IPS-20b (cell line): Measurements from ENCODE around the gene VPS13D.

ENCODE experiments used
- H3K27ac ChIP-seq: one replicate; pipeline ENCODE4 v1.5.1; 2013; ENCODE audit warnings: low read length
- H3K27me3 ChIP-seq: 2 replicates; pipeline ENCODE4 v1.6.1; 2013; ENCODE audit warnings: mild to moderate bottlenecking, low read length, inconsistent platforms; ENCODE audit not compliant: insufficient read depth
- H3K36me3 ChIP-seq: 2 replicates; pipeline ENCODE4 v1.6.1; 2013; ENCODE audit warnings: low read depth, mild to moderate bottlenecking, inconsistent platforms, low read length, moderate library complexity; ENCODE audit not compliant: insufficient read depth
- H3K4me1 ChIP-seq: 2 replicates; pipeline ENCODE4 v1.6.1; 2013; ENCODE audit warnings: mild to moderate bottlenecking, control low read depth, inconsistent platforms, low read length, moderate library complexity; ENCODE audit not compliant: insufficient read depth
- H3K4me3 ChIP-seq: 2 replicates; pipeline ENCODE4 v1.5.1; 2013; ENCODE audit warnings: mild to moderate bottlenecking, low read length, inconsistent platforms
- H3K9ac ChIP-seq: 2 replicates; pipeline ENCODE4 v1.6.1; 2013; ENCODE audit warnings: low read depth, mild to moderate bottlenecking, inconsistent platforms, low read length, moderate library complexity
- H3K9me3 ChIP-seq: 2 replicates; pipeline ENCODE4 v1.6.1; 2013; ENCODE audit warnings: mild to moderate bottlenecking, low read depth, low read length, inconsistent platforms; ENCODE audit not compliant: insufficient read depth

VPS13D gene

GRCh38 chr1:12276225-12276624, 46.4 kb downstream of the VPS13D start:
- no peaks in the 10 kb centered on the region for H3K27me3 ChIP-seq
- H3K4me1 ChIP-seq, result no peaks in the 10 kb centered on the region
- H3K36me3 ChIP-seq, result peaks cover 65% of the 10 kb centered on the region
- H3K27ac ChIP-seq, result no peak overlapping the region
- no peaks in the 10 kb centered on the region for H3K9me3 ChIP-seq
- H3K4me3 ChIP-seq, result no peak overlapping the region
- no peak overlapping the region for H3K9ac ChIP-seq

- Histone ChIP-seq H3K4me1 (no peaks in the 10 kb centered on the region), H3K9me3 (no peaks in the 10 kb centered on the region), H3K36me3 (peaks cover 68% of the 10 kb centered on the region), H3K27ac (no peak overlapping the region), H3K9ac (no peak overlapping the region), H3K27me3 (no peaks in the 10 kb centered on the region), H3K4me3 (no peak overlapping the region)
Measured at GRCh38 chr1:12279003-12279402, 49.2 kb downstream of the VPS13D start.

GRCh38 chr1:12279728-12280464, 50.1 kb downstream of the VPS13D start:
- Histone ChIP-seq H3K36me3 (peaks cover 77% of the 10 kb centered on the region), H3K9ac (no peak overlapping the region), H3K9me3 (no peaks in the 10 kb centered on the region), H3K27ac (no peak overlapping the region), H3K4me1 (no peaks in the 10 kb centered on the region), H3K27me3 (no peaks in the 10 kb centered on the region), H3K4me3 (no peak overlapping the region)

GRCh38 chr1:12282142-12282541, 52.3 kb downstream of the VPS13D start:
- no peaks in the 10 kb centered on the region for H3K9me3 ChIP-seq
- no peaks in the 10 kb centered on the region for H3K4me1 ChIP-seq
- peaks cover 64% of the 10 kb centered on the region for H3K36me3 ChIP-seq
- H3K27me3 ChIP-seq, result no peaks in the 10 kb centered on the region
- H3K9ac ChIP-seq, result no peak overlapping the region
- no peak overlapping the region for H3K27ac ChIP-seq
- no peak overlapping the region for H3K4me3 ChIP-seq

- Histone ChIP-seq H3K36me3 (peaks cover 54% of the 10 kb centered on the region), H3K9ac (no peak overlapping the region)
Measured at GRCh38 chr1:12284486-12284885, 54.7 kb downstream of the VPS13D start.

GRCh38 chr1:12285496-12286143, 55.8 kb downstream of the VPS13D start:
- no peaks in the 10 kb centered on the region for H3K4me1 ChIP-seq
- no peaks in the 10 kb centered on the region for H3K27me3 ChIP-seq
- H3K4me3 ChIP-seq, result no peak overlapping the region
- H3K9me3 ChIP-seq, result no peaks in the 10 kb centered on the region
- peaks cover 43% of the 10 kb centered on the region for H3K36me3 ChIP-seq
- no peak overlapping the region for H3K27ac ChIP-seq
- no peak overlapping the region for H3K9ac ChIP-seq

More at GRCh38 chr1:12284486-12284885, 54.7 kb downstream of the VPS13D start:
- Histone ChIP-seq H3K4me3 (no peak overlapping the region), H3K9me3 (no peaks in the 10 kb centered on the region), H3K27ac (no peak overlapping the region), H3K4me1 (no peaks in the 10 kb centered on the region), H3K27me3 (no peaks in the 10 kb centered on the region)

GRCh38 chr1:12287869-12288268, 58.0 kb downstream of the VPS13D start:
- Histone ChIP-seq H3K4me3 (no peak overlapping the region), H3K9ac (no peak overlapping the region), H3K27ac (no peak overlapping the region), H3K36me3 (peaks cover 41% of the 10 kb centered on the region), H3K9me3 (no peaks in the 10 kb centered on the region), H3K27me3 (no peaks in the 10 kb centered on the region), H3K4me1 (no peaks in the 10 kb centered on the region)

- H3K36me3 ChIP-seq, result peaks cover 42% of the 10 kb centered on the region
- no peaks in the 10 kb centered on the region for H3K4me1 ChIP-seq
- no peaks in the 10 kb centered on the region for H3K27me3 ChIP-seq
- H3K27ac ChIP-seq, result no peak overlapping the region
- no peak overlapping the region for H3K9ac ChIP-seq
- H3K9me3 ChIP-seq, result no peaks in the 10 kb centered on the region
- no peak overlapping the region for H3K4me3 ChIP-seq
Measured at GRCh38 chr1:12290828-12291227, 61.0 kb downstream of the VPS13D start.

- H3K36me3 ChIP-seq, result peaks cover 48% of the 10 kb centered on the region
Measured at GRCh38 chr1:12293416-12293815, 63.6 kb downstream of the VPS13D start.

GRCh38 chr1:12294076-12294475, 64.2 kb downstream of the VPS13D start:
- H3K36me3 ChIP-seq, result peaks cover 47% of the 10 kb centered on the region
- H3K27me3 ChIP-seq, result no peaks in the 10 kb centered on the region
- H3K4me3 ChIP-seq, result no peak overlapping the region
- no peak overlapping the region for H3K27ac ChIP-seq
- H3K4me1 ChIP-seq, result no peaks in the 10 kb centered on the region
- no peak overlapping the region for H3K9ac ChIP-seq
- H3K9me3 ChIP-seq, result no peaks in the 10 kb centered on the region

More at GRCh38 chr1:12293416-12293815, 63.6 kb downstream of the VPS13D start:
- H3K4me1 ChIP-seq, result no peaks in the 10 kb centered on the region
- no peak overlapping the region for H3K27ac ChIP-seq
- no peak overlapping the region for H3K4me3 ChIP-seq
- H3K27me3 ChIP-seq, result no peaks in the 10 kb centered on the region
- no peaks in the 10 kb centered on the region for H3K9me3 ChIP-seq
- H3K9ac ChIP-seq, result no peak overlapping the region

GRCh38 chr1:12296016-12296415, 66.2 kb downstream of the VPS13D start:
- Histone ChIP-seq H3K9ac (no peak overlapping the region), H3K27ac (no peak overlapping the region), H3K4me1 (no peaks in the 10 kb centered on the region), H3K27me3 (no peaks in the 10 kb centered on the region), H3K4me3 (no peak overlapping the region), H3K9me3 (no peaks in the 10 kb centered on the region), H3K36me3 (peaks cover 57% of the 10 kb centered on the region)

- H3K27me3 ChIP-seq, result no peaks in the 10 kb centered on the region
- H3K4me1 ChIP-seq, result no peaks in the 10 kb centered on the region
- no peak overlapping the region for H3K27ac ChIP-seq
- H3K9ac ChIP-seq, result no peak overlapping the region
- no peaks in the 10 kb centered on the region for H3K9me3 ChIP-seq
- no peak overlapping the region for H3K4me3 ChIP-seq
- peaks cover 58% of the 10 kb centered on the region for H3K36me3 ChIP-seq
Measured at GRCh38 chr1:12296623-12297022, 66.8 kb downstream of the VPS13D start.
